ENCODE results near the gene CORO2B.
"Not testable (repeated sequence)": the region's sequence is repeated elsewhere in the genome, so short reads cannot be mapped to it uniquely, and the experiment has no call there.

CORO2B gene

GRCh38 chr15:68749793-68750192 is 171.0 kb downstream of the CORO2B start:
- DNase-seq = no peak

- no peak for DNase-seq
Observed at GRCh38 chr15:68751622-68752021, 172.8 kb downstream of the CORO2B start.

GRCh38 chr15:68755731-68756130 is 176.9 kb downstream of the CORO2B start:
- no peak for DNase-seq

GRCh38 chr15:68759982-68760579 is 181.3 kb downstream of the CORO2B start:
- not testable (repeated sequence) for DNase-seq

GRCh38 chr15:68763063-68763462 is 184.3 kb downstream of the CORO2B start:
- no peak for DNase-seq

GRCh38 chr15:68764090-68764489 is 185.3 kb downstream of the CORO2B start:
- DNase-seq = no peak

GRCh38 chr15:68765602-68766368 is 187.0 kb downstream of the CORO2B start:
- DNase-seq = peak; percentile 25

- DNase-seq = peak; percentile 0
Observed at GRCh38 chr15:68767833-68768232, 189.0 kb downstream of the CORO2B start.

GRCh38 chr15:68768321-68768720 is 189.5 kb downstream of the CORO2B start:
- DNase-seq = no peak

- no peak for DNase-seq
Observed at GRCh38 chr15:68769702-68770101, 190.9 kb downstream of the CORO2B start.

GRCh38 chr15:68770216-68770615 is 191.4 kb downstream of the CORO2B start:
- no peak for DNase-seq

GRCh38 chr15:68773036-68773435 is 194.2 kb downstream of the CORO2B start:
- DNase-seq = no peak

- DNase-seq = no peak
Observed at GRCh38 chr15:68774120-68774519, 195.3 kb downstream of the CORO2B start.

GRCh38 chr15:68774521-68775235 is 195.9 kb downstream of the CORO2B start:
- DNase-seq = no peak

- DNase-seq = no peak
Observed at GRCh38 chr15:68775236-68775577, 196.4 kb downstream of the CORO2B start.

GRCh38 chr15:68775671-68776476 is 197.1 kb downstream of the CORO2B start:
- DNase-seq = no peak

GRCh38 chr15:68776477-68777270 is 197.9 kb downstream of the CORO2B start:
- DNase-seq = no peak

Measured in NCI-H748 treated with DMSO at 0.1 percent for 48 hours (cell line).